GM18868 (cell line): ENCODE results near the gene AGBL3.

Experiments
- ATAC-seq: cut with Tn5 transposase; IDR thresholded peaks from one replicate; pipeline ENCODE4 v1.9.1; 2021; ENCODE audit warnings: mild to moderate bottlenecking, moderate library complexity; ENCODE audit not compliant: unreplicated experiment

AGBL3 gene

GRCh38 chr7:135143885-135144668 is 157.8 kb downstream of the AGBL3 start:
- ATAC-seq = no peak

GRCh38 chr7:135147341-135147898 is 161.1 kb downstream of the AGBL3 start:
- ATAC-seq = peak; percentile 1

GRCh38 chr7:135147899-135148721 is 161.8 kb downstream of the AGBL3 start, which contains the start of gene TMEM140:
TMEM140 (plus strand) TSS chr7:135148072; CDS start chr7:135164442, 16,370 bp downstream.
- peak; percentile 75 for ATAC-seq

- ATAC-seq = no peak
Observed at GRCh38 chr7:135150072-135150782, 163.9 kb downstream of the AGBL3 start.

- no peak for ATAC-seq
Observed at GRCh38 chr7:135151132-135151531, 164.8 kb downstream of the AGBL3 start.

- no peak for ATAC-seq
Observed at GRCh38 chr7:135151533-135151932, 165.2 kb downstream of the AGBL3 start.

GRCh38 chr7:135152442-135152841 is 166.1 kb downstream of the AGBL3 start:
- ATAC-seq = no peak

GRCh38 chr7:135154734-135155133 is 168.4 kb downstream of the AGBL3 start:
- ATAC-seq = no peak

- ATAC-seq = no peak
Observed at GRCh38 chr7:135156290-135156689, 170.0 kb downstream of the AGBL3 start.

GRCh38 chr7:135158141-135158655 is 171.9 kb downstream of the AGBL3 start:
- ATAC-seq = no peak

- ATAC-seq = no peak
Observed at GRCh38 chr7:135158874-135159273, 172.6 kb downstream of the AGBL3 start.

GRCh38 chr7:135159359-135160085 is 173.2 kb downstream of the AGBL3 start:
- ATAC-seq = no peak

- ATAC-seq = no peak
Observed at GRCh38 chr7:135160098-135160857, 174.0 kb downstream of the AGBL3 start.

- peak; percentile 39 for ATAC-seq
Observed at GRCh38 chr7:135160858-135161653, 174.7 kb downstream of the AGBL3 start.

GRCh38 chr7:135161669-135162068 is 175.4 kb downstream of the AGBL3 start:
- ATAC-seq = no peak

GRCh38 chr7:135162382-135163001 is 176.2 kb downstream of the AGBL3 start:
- no peak for ATAC-seq

GRCh38 chr7:135164357-135165061 is 178.2 kb downstream of the AGBL3 start:
- ATAC-seq = no peak
